Caco-2 (cell line): Measurements from ENCODE around the gene COPRS. TPM values are rescaled to one million over a fixed set of nuclear protein-coding genes. Genes with fewer than 3 reads are reported as not detected.

Experiments used
- BruUV-seq: library from RNA; stranded (reverse); fragments of 400-500 nt; replicated peaks from 2 replicates; lab custom pipeline; 2021; lab: Mats Ljungman, UMichigan
- CTCF ChIA-PET: fragments of 300-600 bp; sonication (Branson Sonifier 250); formaldehyde crosslinking; loops from one replicate; lab custom pipeline; 2022; ENCODE audit warnings: antibody characterized with exemption; lab: Charles Lee
- POLR2A ChIA-PET: fragments of 300-600 bp; sonication (Branson Sonifier 250); formaldehyde crosslinking; loops from one replicate; lab custom pipeline; 2022; ENCODE audit warnings: antibody characterized with exemption; lab: Charles Lee
- DNase-seq, 2 experiments: peaks; one replicate each; pipeline versions ENCODE4 v3.0.0 to v3.0.0-alpha.2; 2020 to 2022
- H3K27me3 ChIP-seq: replicated peaks from 2 replicates; pipeline ENCODE4 v1.6.0; 2011; ENCODE audit warnings: low read length; ENCODE audit not compliant: control insufficient read depth, insufficient read depth
- H3K36me3 ChIP-seq: 2 replicates; pipeline ENCODE4 v1.5.1; 2011; ENCODE audit warnings: low read length; ENCODE audit not compliant: control insufficient read depth, insufficient read depth
- H3K4me1 ChIP-seq: fragments of 250-450 bp; sonication (Bioruptor Pico); 2 replicates; pipeline ENCODE4 v1.5.1; 2020; ENCODE audit warnings: mild to moderate bottlenecking
- H3K4me3 ChIP-seq: 2 replicates; pipeline ENCODE4 v1.5.1; 2011; ENCODE audit warnings: low read depth, mild to moderate bottlenecking, control low read depth, low read length
- H3K9me3 ChIP-seq: fragments of 250-450 bp; sonication (Bioruptor Pico); 2 replicates; pipeline ENCODE4 v1.5.1; 2020; ENCODE audit warnings: mild to moderate bottlenecking, moderate library complexity
- H3K27ac Mint-ChIP-seq: one replicate; pipeline ENCODE4 v1.8.0; 2022; ENCODE audit warnings: mixed read lengths; ENCODE audit not compliant: unreplicated experiment
- H3K27me3 Mint-ChIP-seq: one replicate; pipeline ENCODE4 v1.8.0; 2022; ENCODE audit warnings: mixed read lengths; ENCODE audit not compliant: insufficient read depth, unreplicated experiment
- H3K36me3 Mint-ChIP-seq: one replicate; pipeline ENCODE4 v1.8.0; 2022; ENCODE audit warnings: mild to moderate bottlenecking, mixed read lengths; ENCODE audit not compliant: insufficient read depth, unreplicated experiment
- H3K4me1 Mint-ChIP-seq: one replicate; pipeline ENCODE4 v1.8.0; 2022; ENCODE audit warnings: low read depth, mixed read lengths; ENCODE audit not compliant: unreplicated experiment
- H3K4me3 Mint-ChIP-seq: one replicate; pipeline ENCODE4 v1.8.0; 2022; ENCODE audit warnings: mild to moderate bottlenecking, moderate library complexity, mixed read lengths; ENCODE audit not compliant: unreplicated experiment
- H3K9me3 Mint-ChIP-seq: one replicate; pipeline ENCODE4 v1.8.0; 2022; ENCODE audit warnings: mixed read lengths; ENCODE audit not compliant: unreplicated experiment
- intact Hi-C: fragments of 100-400 bp; cut with micrococcal nuclease; formaldehyde crosslinking; loops from one replicate; pipeline ENCODE4 v1.10.0; 2022; ENCODE audit not compliant: unreplicated experiment
- total RNA-seq: library from RNA; stranded (reverse); gene quantifications from 2 replicates; pipeline ENCODE4 v1.2.3, GENCODE V29; 2022
- TF ChIP-seq, protein P1 (sequence below), 2 experiments: fragments of 200-600 bp in 1 of 2; IDR thresholded peaks; 1 replicate in 1 of 2; 2 replicates in 1 of 2; pipeline versions ENCODE4 v1.5.1 to v1.8.0; 2011 to 2022; ENCODE audit warnings: antibody characterized with exemption in 1 of 2, control low read depth in 1 of 2, inconsistent platforms in 1 of 2, low read depth in 1 of 2, low read length in 1 of 2, mild to moderate bottlenecking in 1 of 2, moderate library complexity in 1 of 2; ENCODE audit not compliant: insufficient read depth in 1 of 2, severe bottlenecking in 1 of 2, unreplicated experiment in 1 of 2

COPRS gene
- total RNA-seq, 1 experiment from 2014 or later = 62.2 TPM

DNA sequence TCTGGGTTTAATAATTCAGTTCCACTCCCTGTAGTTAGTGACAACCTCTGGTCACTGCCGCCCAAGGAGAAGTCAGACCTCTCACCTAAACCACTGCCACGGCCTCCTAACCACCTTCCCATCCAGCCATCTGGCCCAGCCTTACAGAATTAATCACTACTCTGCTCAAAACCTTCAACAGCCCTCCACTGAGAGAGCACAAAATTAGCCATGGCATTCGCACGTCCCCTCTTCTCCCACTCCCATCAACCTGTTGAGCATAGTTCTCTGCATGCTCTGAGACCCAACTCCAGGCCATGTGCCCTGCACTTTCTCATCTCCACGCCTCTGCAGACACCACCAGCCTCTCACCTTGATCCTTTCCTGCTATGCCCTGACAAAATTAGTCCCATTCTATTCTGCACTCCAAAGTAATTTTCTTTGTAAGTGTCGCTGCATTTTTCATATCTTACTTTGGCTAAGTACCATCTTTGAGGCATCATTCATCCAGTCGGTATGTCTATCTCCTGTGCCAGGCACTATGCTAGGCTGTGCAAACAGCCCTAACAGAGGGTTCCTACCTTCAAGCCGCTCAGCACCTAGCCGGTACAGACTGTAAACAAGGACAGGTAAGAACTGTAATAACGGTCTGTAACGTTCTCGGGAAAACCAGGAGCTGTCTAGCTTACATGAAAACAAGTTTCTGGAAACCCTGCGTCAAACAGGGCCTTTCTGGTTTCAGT lies 963 bp downstream of the COPRS start:
- peak overlapping the region; percentile 26 for H3K27ac Mint-ChIP-seq
- H3K27me3 Mint-ChIP-seq = no peaks in the 10 kb centered on the region
- Histone ChIP-seq H3K27me3 (no peaks in the 10 kb centered on the region), H3K9me3 (no peaks in the 10 kb centered on the region), H3K4me3 (peak overlapping the region; percentile 81), H3K4me1 (no peaks in the 10 kb centered on the region), H3K36me3 (peaks cover under 1% of the 10 kb centered on the region; the same call in 1 of the 2 replicates)
- POLR2A ChIA-PET = no interaction called here
- peak overlapping the region; percentile 77 for H3K4me3 Mint-ChIP-seq
- intact Hi-C loops = no loop called here
- TF ChIP-seq, protein P1, sequence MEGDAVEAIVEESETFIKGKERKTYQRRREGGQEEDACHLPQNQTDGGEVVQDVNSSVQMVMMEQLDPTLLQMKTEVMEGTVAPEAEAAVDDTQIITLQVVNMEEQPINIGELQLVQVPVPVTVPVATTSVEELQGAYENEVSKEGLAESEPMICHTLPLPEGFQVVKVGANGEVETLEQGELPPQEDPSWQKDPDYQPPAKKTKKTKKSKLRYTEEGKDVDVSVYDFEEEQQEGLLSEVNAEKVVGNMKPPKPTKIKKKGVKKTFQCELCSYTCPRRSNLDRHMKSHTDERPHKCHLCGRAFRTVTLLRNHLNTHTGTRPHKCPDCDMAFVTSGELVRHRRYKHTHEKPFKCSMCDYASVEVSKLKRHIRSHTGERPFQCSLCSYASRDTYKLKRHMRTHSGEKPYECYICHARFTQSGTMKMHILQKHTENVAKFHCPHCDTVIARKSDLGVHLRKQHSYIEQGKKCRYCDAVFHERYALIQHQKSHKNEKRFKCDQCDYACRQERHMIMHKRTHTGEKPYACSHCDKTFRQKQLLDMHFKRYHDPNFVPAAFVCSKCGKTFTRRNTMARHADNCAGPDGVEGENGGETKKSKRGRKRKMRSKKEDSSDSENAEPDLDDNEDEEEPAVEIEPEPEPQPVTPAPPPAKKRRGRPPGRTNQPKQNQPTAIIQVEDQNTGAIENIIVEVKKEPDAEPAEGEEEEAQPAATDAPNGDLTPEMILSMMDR (IDR thresholded peaks at IDR 0.05; ENCODE audit: insufficient read depth in 1 of 2, low read depth in 1 of 2, low read length in 1 of 2, severe bottlenecking in 1 of 2, unreplicated experiment in 1 of 2) = no peak
- no peaks in the 10 kb centered on the region for H3K9me3 Mint-ChIP-seq
- no peak for DNase-seq
- H3K4me1 Mint-ChIP-seq = peaks cover 26% of the 10 kb centered on the region
- CTCF ChIA-PET = interaction anchor here (0.9 kb wide), 1 partner anchor 43 kb away, joined by 3 read pairs; the partner anchor contains the start of gene UTP6
- peaks cover 22% of the 10 kb centered on the region for H3K36me3 Mint-ChIP-seq
- BruUV-seq = no TSS peak

DNA sequence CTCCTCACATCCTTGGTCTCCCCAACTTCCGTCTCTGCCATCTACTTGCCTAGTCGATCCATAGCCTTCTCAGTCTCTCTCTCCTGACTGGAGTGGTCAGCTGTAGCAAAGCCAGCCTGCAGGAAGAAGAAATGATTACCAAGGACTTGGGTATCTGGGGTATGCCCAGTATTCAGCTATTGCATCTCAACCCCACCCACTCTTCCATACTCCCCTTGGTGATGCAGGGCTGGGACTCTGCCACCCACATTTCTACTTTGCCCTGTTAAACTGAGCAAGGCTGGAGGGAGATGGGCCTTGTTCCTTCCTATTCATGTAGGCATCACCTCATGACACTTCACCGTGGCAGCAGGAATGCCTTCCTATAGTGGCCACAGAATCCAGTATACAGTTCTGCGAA lies 2.3 kb downstream of the COPRS start:
- TF ChIP-seq, protein P1 (IDR thresholded peaks at IDR 0.05; ENCODE audit: insufficient read depth in 1 of 2, low read depth in 1 of 2, low read length in 1 of 2, severe bottlenecking in 1 of 2, unreplicated experiment in 1 of 2) = no peak
- Mint-ChIP-seq H3K9me3 (no peaks in the 10 kb centered on the region), H3K27ac (no peak overlapping the region), H3K4me1 (peaks cover 26% of the 10 kb centered on the region), H3K4me3 (no peak overlapping the region), H3K36me3 (peaks cover 19% of the 10 kb centered on the region), H3K27me3 (no peaks in the 10 kb centered on the region)
- H3K27me3 ChIP-seq = no peaks in the 10 kb centered on the region
- no peak for DNase-seq
- H3K36me3 ChIP-seq = no peaks in the 10 kb centered on the region; the same call in 1 of the 2 replicates
- POLR2A ChIA-PET = no interaction called here
- H3K4me3 ChIP-seq = no peak overlapping the region
- CTCF ChIA-PET = no interaction called here
- intact Hi-C loops = no loop called here
- BruUV-seq = no TSS peak
- H3K4me1 ChIP-seq = no peaks in the 10 kb centered on the region
- no peaks in the 10 kb centered on the region for H3K9me3 ChIP-seq

DNA sequence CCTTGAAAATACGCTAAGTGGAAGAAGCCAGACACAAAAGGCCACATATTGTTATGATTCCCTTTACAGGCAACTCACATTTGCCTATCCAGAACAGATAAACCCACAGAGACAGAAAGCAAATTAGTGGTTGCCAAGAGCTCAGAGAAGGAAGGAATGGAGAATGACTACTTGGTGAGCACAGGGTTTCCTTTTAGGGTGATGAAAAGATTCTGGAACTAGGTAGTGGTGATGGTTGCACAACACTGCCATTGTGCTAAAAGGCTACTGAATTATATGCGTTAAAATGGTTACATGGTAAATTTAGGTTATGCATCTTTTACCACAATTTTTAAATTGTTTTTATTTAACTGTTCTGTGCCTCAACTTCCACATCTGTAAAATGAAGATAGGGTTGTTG lies 4.4 kb downstream of the COPRS start:
- H3K4me1 ChIP-seq = no peaks in the 10 kb centered on the region
- peaks cover 22% of the 10 kb centered on the region for H3K4me1 Mint-ChIP-seq
- peaks cover 26% of the 10 kb centered on the region for H3K36me3 Mint-ChIP-seq
- H3K4me3 ChIP-seq = no peak overlapping the region
- H3K27me3 Mint-ChIP-seq = no peaks in the 10 kb centered on the region
- TF ChIP-seq, protein P1 (IDR thresholded peaks at IDR 0.05; ENCODE audit: insufficient read depth in 1 of 2, low read depth in 1 of 2, low read length in 1 of 2, severe bottlenecking in 1 of 2, unreplicated experiment in 1 of 2) = no peak
- H3K27ac Mint-ChIP-seq = no peak overlapping the region
- POLR2A ChIA-PET = no interaction called here
- no peak overlapping the region for H3K4me3 Mint-ChIP-seq
- H3K9me3 Mint-ChIP-seq = no peaks in the 10 kb centered on the region
- intact Hi-C loops = no loop called here
- H3K9me3 ChIP-seq = no peaks in the 10 kb centered on the region
- CTCF ChIA-PET = interaction anchor here (0.7 kb wide), 1 partner anchor 466 kb away, joined by 9 read pairs; no protein-coding TSS in a partner anchor
- BruUV-seq = no TSS peak
- DNase-seq = no peak
- no peaks in the 10 kb centered on the region for H3K27me3 ChIP-seq
- H3K36me3 ChIP-seq = no peaks in the 10 kb centered on the region; the same call in 1 of the 2 replicates
